PC-3 (cell line): ENCODE data around the gene HDAC4. TPM values are rescaled to one million over a fixed set of nuclear protein-coding genes. Genes with fewer than 3 reads are reported as not detected.

Experiments used
- ATAC-seq: fragments of 200-7000 bp; cut with Tn5 transposase; 2 replicates; pipeline ENCODE4 v1.9.1; 2020; ENCODE audit warnings: mild to moderate bottlenecking, moderate library complexity
- BruUV-seq: library from RNA; stranded (reverse); fragments of 400-500 nt; replicated peaks from 2 replicates; lab custom pipeline; 2021; lab: Mats Ljungman, UMichigan
- CTCF ChIA-PET: fragments of 300-600 bp; sonication (Branson Sonifier 250); formaldehyde crosslinking; loops from one replicate; lab custom pipeline; 2022; ENCODE audit warnings: antibody characterized with exemption; lab: Charles Lee
- POLR2A ChIA-PET: fragments of 300-600 bp; sonication (Branson Sonifier 250); formaldehyde crosslinking; loops from one replicate; lab custom pipeline; 2022; ENCODE audit warnings: antibody characterized with exemption; ENCODE audit not compliant: unreplicated experiment; lab: Charles Lee
- DNase-seq: peaks from one replicate; pipeline ENCODE4 v3.0.0-alpha.2; 2015
- H2AFZ ChIP-seq: fragments of 300-600 bp; sonication (generic); 2 replicates; pipeline ENCODE4 v1.6.0; 2016; ENCODE audit warnings: antibody characterized with exemption, low read length
- H3F3A ChIP-seq: fragments of 300-600 bp; sonication (generic); one replicate; pipeline ENCODE4 v1.6.0; 2017; ENCODE audit warnings: antibody characterized with exemption, low read length, control low read depth, mild to moderate bottlenecking; ENCODE audit not compliant: unreplicated experiment
- H3K27ac ChIP-seq: fragments of 300-600 bp; sonication (generic); 2 replicates; pipeline ENCODE4 v1.5.1; 2016; ENCODE audit warnings: mild to moderate bottlenecking, low read length
- H3K27me3 ChIP-seq: fragments of 300-600 bp; sonication (generic); 2 replicates; pipeline ENCODE4 v1.6.1; 2016; ENCODE audit warnings: low read length, mixed read lengths
- H3K36me3 ChIP-seq: fragments of 300-600 bp; sonication (generic); 2 replicates; pipeline ENCODE4 v1.6.1; 2016; ENCODE audit warnings: low read depth, mixed run types, low read length, mixed read lengths
- H3K4me1 ChIP-seq: fragments of 300-600 bp; sonication (generic); 2 replicates; pipeline ENCODE4 v1.5.1; 2016; ENCODE audit warnings: low read length; ENCODE audit not compliant: insufficient read depth
- H3K4me2 ChIP-seq: fragments of 300-600 bp; sonication (generic); 2 replicates; pipeline ENCODE4 v1.6.0; 2016; ENCODE audit warnings: low read length
- H3K4me3 ChIP-seq: fragments of 300-600 bp; sonication (generic); 2 replicates; pipeline ENCODE4 v1.5.1; 2016; ENCODE audit warnings: mild to moderate bottlenecking, low read length, mixed read lengths
- H3K79me2 ChIP-seq: fragments of 300-600 bp; sonication (generic); 2 replicates; pipeline ENCODE4 v1.6.1; 2017; ENCODE audit warnings: low read length, mixed read lengths
- H3K9ac ChIP-seq: fragments of 300-600 bp; sonication (generic); 2 replicates; pipeline ENCODE4 v1.6.0; 2016; ENCODE audit warnings: mild to moderate bottlenecking, low read length
- H3K9me2 ChIP-seq: fragments of 300-600 bp; sonication (generic); replicated peaks from 2 replicates; pipeline ENCODE4 v1.6.1; 2016; ENCODE audit warnings: mixed run types, low read length, mixed read lengths
- H3K9me3 ChIP-seq: fragments of 300-600 bp; sonication (generic); 2 replicates; pipeline ENCODE4 v1.6.1; 2016; ENCODE audit warnings: low read length, mixed read lengths
- H4K20me1 ChIP-seq: fragments of 300-600 bp; sonication (generic); 2 replicates; pipeline ENCODE4 v1.6.1; 2016; ENCODE audit warnings: low read length, mixed read lengths
- CTCF ChIP-seq: fragments of 300-600 bp; sonication (generic); conservative IDR thresholded peaks from 2 replicates; pipeline ENCODE4 v1.5.1; 2017; ENCODE audit warnings: antibody characterized with exemption, low read depth, mild to moderate bottlenecking, low read length
- EZH2 ChIP-seq: fragments of 300-600 bp; sonication (generic); IDR thresholded peaks from one replicate; pipeline ENCODE4 v1.6.1; 2017; ENCODE audit warnings: antibody characterized with exemption, mild to moderate bottlenecking, low read length; ENCODE audit not compliant: unreplicated experiment
- EZH2phosphoT487 ChIP-seq: fragments of 300-600 bp; sonication (generic); IDR thresholded peaks from 2 replicates; pipeline ENCODE4 v1.6.1; 2018; ENCODE audit warnings: mild to moderate bottlenecking, antibody characterized with exemption, low read length, borderline replicate concordance
- intact Hi-C: fragments of 100-400 bp; cut with micrococcal nuclease; formaldehyde crosslinking; loops from 2 replicates; pipeline ENCODE4 v1.9.0; 2023
- total RNA-seq: library from RNA; depleted of rRNA; stranded (reverse); fragments of >200 nt; gene quantifications from 2 replicates; pipeline ENCODE4 v1.2.3, GENCODE V29; 2014

The HDAC4 gene
- total RNA-seq, 1 experiment from 2014 or later: 8.5 TPM

DNA sequence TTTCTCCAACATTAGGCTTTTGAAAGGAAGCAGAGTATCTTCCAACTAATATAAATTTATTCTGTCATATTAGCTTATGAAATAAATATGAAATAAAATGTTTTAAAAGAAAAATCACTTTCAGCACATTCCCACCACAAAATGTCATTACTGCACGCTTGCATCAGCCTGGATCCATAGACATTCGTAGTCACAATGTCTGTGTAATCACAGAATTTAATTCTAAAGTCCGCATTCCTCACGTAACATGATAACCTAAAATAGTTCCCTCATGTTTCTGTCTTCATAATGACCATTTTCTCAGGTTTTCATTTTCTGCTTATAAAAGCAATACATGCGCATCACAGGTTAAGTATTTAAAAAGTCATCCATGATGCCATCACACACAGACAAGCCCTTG, 47.1 kb downstream of the HDAC4 start:
- no peaks in the 10 kb centered on the region for H3K79me2 ChIP-seq
- ATAC-seq (no peak), DNase-seq (no peak)
- CTCF ChIA-PET: no interaction called here
- intact Hi-C loops: no loop called here
- no peaks in the 10 kb centered on the region for H4K20me1 ChIP-seq
- H3K36me3 ChIP-seq: peaks cover 3% of the 10 kb centered on the region; the same call in 1 of the 2 replicates
- no peak overlapping the region for H2AFZ ChIP-seq
- BruUV-seq: no TSS peak
- H3K4me1 ChIP-seq: no peaks in the 10 kb centered on the region
- POLR2A ChIA-PET: no interaction called here
- TF ChIP-seq CTCF (no peak), EZH2phosphoT487 (no peak), EZH2 (no peak)
- H3F3A ChIP-seq: no peaks in the 10 kb centered on the region
- H3K9me2 ChIP-seq: no peaks in the 10 kb centered on the region
- H3K4me2 ChIP-seq: no peak overlapping the region
- H3K27me3 ChIP-seq: no peaks in the 10 kb centered on the region
- H3K9me3 ChIP-seq: no peaks in the 10 kb centered on the region
- no peak overlapping the region for H3K27ac ChIP-seq
- no peak overlapping the region for H3K4me3 ChIP-seq
- H3K9ac ChIP-seq: no peak overlapping the region

DNA sequence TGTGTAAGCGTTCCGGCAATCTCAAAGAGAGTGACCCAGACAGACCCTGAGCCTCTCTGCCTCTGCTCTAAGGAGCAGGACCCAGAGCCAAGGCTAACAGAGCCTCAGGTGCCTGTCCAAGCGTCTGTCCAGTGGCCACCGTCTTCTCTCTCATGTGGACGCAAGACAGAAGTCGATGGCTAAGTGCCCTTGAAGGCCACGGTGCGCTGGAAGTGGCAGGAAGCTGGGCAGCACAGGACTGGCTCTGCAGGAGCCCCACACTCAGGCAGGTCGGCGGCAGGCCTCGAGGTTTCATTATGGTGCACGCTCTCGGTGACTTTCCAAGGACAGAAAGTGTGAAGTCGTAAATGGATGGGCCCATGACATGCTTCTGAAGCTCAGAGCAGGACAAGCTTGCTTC, 49.1 kb downstream of the HDAC4 start:
- Histone ChIP-seq H3K4me1 (no peaks in the 10 kb centered on the region), H3K79me2 (no peaks in the 10 kb centered on the region), H3K36me3 (peaks cover 3% of the 10 kb centered on the region; the same call in 1 of the 2 replicates), H3K9me2 (no peaks in the 10 kb centered on the region), H3F3A (no peaks in the 10 kb centered on the region), H3K9me3 (no peaks in the 10 kb centered on the region), H2AFZ (no peak overlapping the region), H3K27me3 (no peaks in the 10 kb centered on the region), H3K4me3 (no peak overlapping the region), H4K20me1 (no peaks in the 10 kb centered on the region), H3K4me2 (no peak overlapping the region), H3K9ac (no peak overlapping the region), H3K27ac (no peak overlapping the region)
- DNase-seq: no peak
- ChIA-PET CTCF (no interaction called here), POLR2A (no interaction called here)
- no TSS peak for BruUV-seq
- intact Hi-C loops: no loop called here
- TF ChIP-seq EZH2phosphoT487: no peak
- no peak for TF ChIP-seq EZH2
- no peak for ATAC-seq

DNA sequence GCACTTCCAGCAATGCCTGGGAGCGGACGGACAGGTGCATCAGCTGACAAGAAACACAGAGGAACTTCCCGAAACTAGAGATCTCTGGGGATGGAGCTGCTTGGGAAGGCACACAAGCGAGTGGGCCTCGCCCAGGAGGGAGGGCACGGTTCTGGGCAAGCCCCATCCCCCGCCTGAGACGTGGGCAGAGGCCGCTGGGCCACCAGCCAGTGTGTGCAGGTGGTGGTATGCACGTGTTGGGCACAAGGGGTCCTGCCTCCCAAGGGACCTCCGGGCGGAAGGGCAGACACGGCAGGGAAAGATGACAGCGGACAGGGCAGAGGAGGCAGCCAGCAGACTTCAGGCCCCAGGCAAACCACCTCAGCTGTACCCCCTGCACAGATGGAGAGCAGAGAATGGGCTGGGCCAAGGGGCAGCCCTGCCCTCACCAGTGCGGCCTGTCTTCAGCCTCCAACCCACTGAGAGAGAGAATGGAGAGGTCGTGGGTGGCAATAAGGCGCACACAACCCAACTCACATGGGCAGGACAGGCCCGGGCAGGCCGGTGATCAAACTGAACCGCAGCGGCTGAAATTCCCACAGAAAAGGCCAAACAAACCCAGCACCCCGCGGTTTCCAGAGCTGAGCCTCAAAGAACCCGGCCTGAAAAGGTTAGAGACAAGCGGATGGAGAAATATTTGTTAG, 51.2 kb downstream of the HDAC4 start:
- Histone ChIP-seq H3K79me2 (no peaks in the 10 kb centered on the region), H3K4me2 (no peak overlapping the region), H3K36me3 (no peaks in the 10 kb centered on the region), H3K27me3 (no peaks in the 10 kb centered on the region), H3K27ac (no peak overlapping the region), H4K20me1 (no peaks in the 10 kb centered on the region), H3F3A (no peaks in the 10 kb centered on the region), H3K9me3 (no peaks in the 10 kb centered on the region), H3K4me3 (no peak overlapping the region), H3K9ac (no peak overlapping the region), H3K4me1 (no peaks in the 10 kb centered on the region), H2AFZ (no peak overlapping the region), H3K9me2 (no peaks in the 10 kb centered on the region)
- ChIA-PET CTCF (no interaction called here), POLR2A (no interaction called here)
- BruUV-seq: no TSS peak
- no peak for DNase-seq
- no peak for TF ChIP-seq EZH2
- intact Hi-C loops: no loop called here
- no peak for ATAC-seq
